Erythroblast (primary cell): Measurements from ENCODE around the gene LCOR.

ENCODE experiments used
- GATA1 ChIP-seq: IDR thresholded peaks from 2 replicates; pipeline ENCODE4 v1.6.1; 2011; ENCODE audit warnings: low read depth, mild to moderate bottlenecking, control low read depth, low read length, moderate library complexity
- POLR2A ChIP-seq: IDR thresholded peaks from 2 replicates; pipeline ENCODE4 v1.6.1; 2011; ENCODE audit warnings: mild to moderate bottlenecking, low read length

DNA sequence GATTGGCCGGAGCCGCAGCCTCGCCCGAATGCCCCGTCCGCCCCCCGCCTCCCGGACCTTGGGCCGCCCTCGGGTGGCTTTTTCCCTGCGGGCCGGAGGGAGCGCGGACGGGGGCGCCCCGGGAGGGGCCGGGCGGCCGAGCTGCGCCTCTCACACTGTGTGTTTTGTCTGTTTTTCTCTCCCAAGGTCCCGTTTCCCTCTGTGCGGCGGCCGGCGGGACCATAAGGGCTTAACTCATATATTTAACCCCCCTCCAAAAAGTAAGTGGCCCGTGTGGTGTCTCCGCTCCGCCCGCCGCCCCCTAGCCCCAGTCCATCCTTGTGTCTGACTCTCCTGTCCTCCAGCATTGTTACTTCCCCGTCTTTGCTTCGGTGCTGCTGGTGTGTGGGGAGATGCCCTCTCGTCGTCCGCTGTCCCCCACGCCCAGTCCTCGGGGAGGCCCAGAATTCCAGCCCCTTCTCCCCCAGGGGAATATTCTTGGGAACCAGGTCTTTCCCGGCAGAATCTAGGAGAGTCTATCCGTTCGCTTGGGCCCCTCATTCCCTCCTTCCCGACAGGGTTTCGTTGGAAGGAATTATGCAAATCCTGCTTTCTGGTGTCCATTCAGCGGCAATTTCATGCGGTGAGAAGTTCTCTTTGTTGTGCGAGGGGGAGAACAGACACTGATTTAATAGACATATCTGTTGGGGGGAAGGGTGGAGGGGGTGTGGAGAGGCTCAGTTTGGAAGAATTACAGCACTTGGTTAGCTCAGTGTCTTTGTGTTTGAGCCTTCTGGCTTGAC lies 1.3 kb downstream of the LCOR start:
- no peak for TF ChIP-seq POLR2A
- TF ChIP-seq GATA1: no peak
